ENCODE measurements around the gene IMPA2. TPM values are rescaled to one million over a fixed set of nuclear protein-coding genes. Genes with fewer than 3 reads are reported as not detected.
A peak's percentile ranks its signal among the peaks of the same experiment; 100 is the strongest.

Gene IMPA2
- total and polyA plus RNA-seq, 2 of the 8 experiments (the other 6 are each of a cell fraction or from before 2014, with no cell fraction given): 102 to 140 TPM

- TF ChIP-seq KDM1A (IDR thresholded peaks at IDR 0.05; ENCODE audit: borderline replicate concordance, low read length) (peak; percentile 74), CHD1 (IDR thresholded peaks at IDR 0.05; ENCODE audit: low read depth, low read length) (no peak)
- Histone ChIP-seq H3K27ac (ENCODE audit: low read depth, low read length) (no peak overlapping the region), H3K18ac (ENCODE audit: extremely low read depth, low read length) (no peak overlapping the region), H4K20me1 (replicated peaks in 1 of 2; ENCODE audit: control insufficient read depth in 1 of 2, insufficient read depth in 2 of 2, low read length in 2 of 2) (peaks cover 4 to 9% of the 10 kb centered on the region in 2 experiments), H3K9me3 (ENCODE audit: insufficient read depth in 2 of 2, low read depth in 1 of 2, low read length in 1 of 2) (no peaks in the 10 kb centered on the region), H3K4me1 (replicated peaks in 1 of 4; ENCODE audit: control insufficient read depth in 3 of 4, insufficient read depth in 4 of 4, low read length in 3 of 4) (no peaks in the 10 kb centered on the region; a peak in 2 of 7 replicates), H2BK12ac (ENCODE audit: low read depth, low read length) (no peak overlapping the region), H3K4me3 (ENCODE audit: extremely low read depth in 1 of 4, insufficient read depth in 2 of 4, low read depth in 3 of 4, low read length in 4 of 4) (no peak overlapping the region), H2BK120ac (replicated peaks; ENCODE audit: low read depth, low read length) (no peak overlapping the region), H3K4me2 (ENCODE audit: insufficient read depth in 1 of 2, low read depth in 2 of 2, low read length in 2 of 2) (no peak overlapping the region), H3K4ac (replicated peaks; ENCODE audit: insufficient read length, low read depth, low read length) (no peak overlapping the region), H3K23ac (ENCODE audit: insufficient read length) (no peak overlapping the region), H2BK5ac (ENCODE audit: low read depth, low read length) (no peak overlapping the region), H3K14ac (ENCODE audit: insufficient read length) (no peak overlapping the region), H3K36me3 (ENCODE audit: control insufficient read depth in 2 of 4, insufficient read depth in 4 of 4, low read length in 3 of 4) (peaks cover 4 to 32% (median 15%) of the 10 kb centered on the region in 4 experiments; a peak in 6 of 8 replicates), H3K56ac (replicated peaks; ENCODE audit: insufficient read length, low read depth, low read length) (no peak overlapping the region), H3K79me2 (ENCODE audit: control insufficient read depth in 1 of 2, insufficient read depth in 2 of 2, low read length in 2 of 2) (no peaks in the 10 kb centered on the region; a peak in 2 of 4 replicates), H4K5ac (ENCODE audit: insufficient read length, low read depth, low read length) (no peak overlapping the region), H4K91ac (replicated peaks; ENCODE audit: insufficient read length, low read length) (no peak overlapping the region), H2AK5ac (ENCODE audit: low read depth, low read length) (no peak overlapping the region), H3K79me1 (ENCODE audit: low read depth, low read length) (no peaks in the 10 kb centered on the region; the same call in none of the 2 replicates), H3K23me2 (ENCODE audit: low read depth, low read length) (no peaks in the 10 kb centered on the region), H3K9ac (replicated peaks in 1 of 4; ENCODE audit: extremely low read depth in 1 of 4, low read depth in 3 of 4, low read length in 3 of 4) (no peak overlapping the region), H3K27me3 (replicated peaks in 1 of 4; ENCODE audit: control insufficient read depth in 3 of 4, extremely low read depth in 1 of 4, insufficient read depth in 3 of 4, low read length in 3 of 4) (no peaks in the 10 kb centered on the region), H2BK20ac (ENCODE audit: low read length) (no peak overlapping the region), H2BK15ac (ENCODE audit: low read length) (no peak overlapping the region), H2AFZ (ENCODE audit: low read length) (no peak overlapping the region), H4K8ac (ENCODE audit: extremely low read depth, insufficient read depth, low read length) (no peak overlapping the region; the same call in 1 of the 2 replicates)
- CTCF ChIA-PET (ENCODE audit: partially characterized antibody): interaction anchor here (0.7 to 13.3 kb wide), 5 partner anchors 15 to 276 kb away, joined by 3 to 105 read pairs (median 4); no protein-coding TSS in a partner anchor
- POLR2A ChIA-PET (ENCODE audit: partially characterized antibody): no interaction called here
- DNase-seq (ENCODE audit: low read depth in 1 of 2, low spot score in 2 of 2) (no peak), FAIRE-seq (no peak)
- 83% methylated on average over 6 of the region's 6 CpGs; no CpG with 5 or more reads in 1 of the 2 experiments for WGBS, 2 experiments (ENCODE audit: extremely low coverage in 1 of 2, insufficient coverage in 1 of 2, insufficient read length in 1 of 2, insufficient replicate concordance in 2 of 2, low coverage in 1 of 2, low lambda C conversion rate in 2 of 2, missing lambda C conversion rate in 1 of 2)
Observed at GRCh38 chr18:12008842-12009580, 27.7 kb downstream of the IMPA2 start.

All from H1 (cell line).